CD4-positive, alpha-beta memory T cell (primary cell): ENCODE data around the gene EPS8. TPM values are rescaled to one million over a fixed set of nuclear protein-coding genes. Genes with fewer than 3 reads are reported as not detected.
"Not testable (repeated sequence)": the region's sequence is repeated elsewhere in the genome, so short reads cannot be mapped to it uniquely, and the experiment has no call there.

Experiments used
- CTCF ChIA-PET: fragments of 350-600 bp; sonication (Branson Sonifier 250); formaldehyde crosslinking; loops from one replicate; lab custom pipeline; 2021; ENCODE audit warnings: inconsistent platforms; ENCODE audit not compliant: partially characterized antibody; lab: Charles Lee
- POLR2A ChIA-PET: fragments of 350-600 bp; sonication (Branson Sonifier 250); formaldehyde crosslinking; loops from one replicate; lab custom pipeline; 2021; ENCODE audit not compliant: partially characterized antibody; lab: Charles Lee
- DNase-seq, 5 donors: peaks; one replicate each; pipeline versions ENCODE4 v3.0.0 to v3.0.0-alpha.2; 2020 to 2022; ENCODE audit warnings: mixed read lengths in 1 of 5
- H3K27ac ChIP-seq: one replicate; pipeline ENCODE4 v1.7.0; 2013; ENCODE audit warnings: low read depth, low read length
- H3K27me3 ChIP-seq: 2 replicates; pipeline ENCODE4 v1.7.0; 2013; ENCODE audit warnings: mild to moderate bottlenecking, low read length, moderate library complexity; ENCODE audit not compliant: insufficient read depth
- H3K36me3 ChIP-seq: 2 replicates; pipeline ENCODE4 v1.7.0; 2013; ENCODE audit warnings: mild to moderate bottlenecking, low read length, moderate library complexity; ENCODE audit not compliant: insufficient read depth
- H3K4me1 ChIP-seq: 2 replicates; pipeline ENCODE4 v1.7.0; 2013; ENCODE audit warnings: mild to moderate bottlenecking, low read length, moderate library complexity; ENCODE audit not compliant: insufficient read depth
- H3K4me3 ChIP-seq, 2 donors: one replicate each; pipeline ENCODE4 v1.7.0; 2013; ENCODE audit warnings: low read length in 2 of 2, mild to moderate bottlenecking in 1 of 2
- H3K9me3 ChIP-seq, 2 donors: one replicate each; pipeline ENCODE4 v1.7.0; 2013; ENCODE audit warnings: low read length in 2 of 2, control low read depth in 1 of 2; ENCODE audit not compliant: control insufficient read depth in 1 of 2
- H3K27ac Mint-ChIP-seq, 7 donors: one replicate each; pipeline ENCODE4 v1.8.0; 2020 to 2021; ENCODE audit warnings: mixed read lengths in 7 of 7, mild to moderate bottlenecking in 6 of 7, inconsistent platforms in 3 of 7, moderate library complexity in 3 of 7
- H3K27me3 Mint-ChIP-seq, 2 donors: one replicate each; pipeline ENCODE4 v1.8.0; 2020 to 2021; ENCODE audit warnings: mixed read lengths in 2 of 2
- H3K36me3 Mint-ChIP-seq, 2 donors: one replicate each; pipeline ENCODE4 v1.8.0; 2020 to 2021; ENCODE audit warnings: mixed read lengths in 2 of 2, inconsistent platforms in 1 of 2, mild to moderate bottlenecking in 1 of 2
- H3K4me1 Mint-ChIP-seq, 4 donors: one replicate each; pipeline ENCODE4 v1.8.0; 2020 to 2021; ENCODE audit warnings: mixed read lengths in 4 of 4, mild to moderate bottlenecking in 1 of 4
- H3K4me3 Mint-ChIP-seq, 8 donors: one replicate each; pipeline ENCODE4 v1.8.0; 2020 to 2021; ENCODE audit warnings: mixed read lengths in 8 of 8, mild to moderate bottlenecking in 7 of 8, moderate library complexity in 6 of 8, inconsistent platforms in 3 of 8
- H3K9me3 Mint-ChIP-seq, 8 donors: one replicate each; pipeline ENCODE4 v1.8.0; 2020 to 2021; ENCODE audit warnings: mixed read lengths in 8 of 8, mild to moderate bottlenecking in 5 of 8, inconsistent platforms in 3 of 8, moderate library complexity in 1 of 8
- intact Hi-C: fragments of 100-400 bp; cut with micrococcal nuclease; formaldehyde crosslinking; loops from one replicate; pipeline ENCODE4 v1.15.1; 2023
- polyA plus RNA-seq, 2 donors: library from polyadenylated mRNA; unstranded; fragments of 300-500 nt; fragmentation: Illumina TruSeq; gene quantifications; one replicate each; pipeline ENCODE4 v1.2.3, GENCODE V29; 2021
- total RNA-seq, 2 experiments: library from RNA; stranded (reverse); gene quantifications; one replicate each; pipeline ENCODE4 v1.2.3, GENCODE V29; 2021

EPS8 gene
- total and polyA plus RNA-seq, 4 experiments from 2014 or later = 2.6 to 4.0 (median 3.6) TPM

GRCh38 chr12:15757553-15758255, 31.5 kb downstream of the EPS8 start:
- intact Hi-C loops = no loop called here
- no peaks in the 10 kb centered on the region for H3K36me3 ChIP-seq
- no peak overlapping the region for H3K27ac ChIP-seq
- DNase-seq = no peak
- no peaks in the 10 kb centered on the region for H3K27me3 ChIP-seq
- Mint-ChIP-seq H3K27ac (no peak overlapping the region), H3K4me3 (no peak overlapping the region), H3K36me3 (no peaks in the 10 kb centered on the region), H3K4me1 (peaks cover 0 to 3% (median under 1%) of the 10 kb centered on the region in 4 donors), H3K27me3 (peaks cover 8 to 11% of the 10 kb centered on the region in 2 donors), H3K9me3 (peaks cover 0 to 2% (median 0%) of the 10 kb centered on the region in 8 donors)
- H3K9me3 ChIP-seq = no peaks in the 10 kb centered on the region
- H3K4me1 ChIP-seq = no peaks in the 10 kb centered on the region
- POLR2A ChIA-PET = no interaction called here
- no peak overlapping the region for H3K4me3 ChIP-seq
- CTCF ChIA-PET = no interaction called here

GRCh38 chr12:15756822-15757221, 32.4 kb downstream of the EPS8 start:
- H3K27me3 ChIP-seq = no peaks in the 10 kb centered on the region
- no peak overlapping the region for H3K27ac Mint-ChIP-seq
- peaks cover 8 to 11% of the 10 kb centered on the region in 2 donors for H3K27me3 Mint-ChIP-seq
- H3K4me1 Mint-ChIP-seq = peaks cover 0 to 3% (median under 1%) of the 10 kb centered on the region in 4 donors
- intact Hi-C loops = no loop called here
- peaks cover 0 to 2% (median 0%) of the 10 kb centered on the region in 8 donors for H3K9me3 Mint-ChIP-seq
- CTCF ChIA-PET = no interaction called here
- H3K4me3 ChIP-seq = no peak overlapping the region
- H3K27ac ChIP-seq = no peak overlapping the region
- POLR2A ChIA-PET = no interaction called here
- H3K36me3 ChIP-seq = no peaks in the 10 kb centered on the region
- no peak for DNase-seq
- H3K4me1 ChIP-seq = no peaks in the 10 kb centered on the region
- H3K9me3 ChIP-seq = no peaks in the 10 kb centered on the region
- H3K36me3 Mint-ChIP-seq = no peaks in the 10 kb centered on the region
- H3K4me3 Mint-ChIP-seq = no peak overlapping the region

GRCh38 chr12:15754233-15754632, 35.0 kb downstream of the EPS8 start:
- Mint-ChIP-seq H3K27me3 (peaks cover 4 to 5% of the 10 kb centered on the region in 2 donors), H3K4me1 (no peaks in the 10 kb centered on the region), H3K9me3 (no peaks in the 10 kb centered on the region), H3K36me3 (no peaks in the 10 kb centered on the region), H3K27ac (no peak overlapping the region), H3K4me3 (no peak overlapping the region)
- Histone ChIP-seq H3K4me3 (no peak overlapping the region), H3K27me3 (no peaks in the 10 kb centered on the region), H3K4me1 (no peaks in the 10 kb centered on the region), H3K27ac (no peak overlapping the region), H3K36me3 (no peaks in the 10 kb centered on the region), H3K9me3 (no peaks in the 10 kb centered on the region)
- ChIA-PET POLR2A (no interaction called here), CTCF (no interaction called here)
- no peak for DNase-seq
- intact Hi-C loops = no loop called here

GRCh38 chr12:15752785-15753184, 36.4 kb downstream of the EPS8 start:
- DNase-seq = no peak
- Mint-ChIP-seq H3K4me1 (no peaks in the 10 kb centered on the region), H3K9me3 (no peaks in the 10 kb centered on the region), H3K27ac (no peak overlapping the region), H3K36me3 (no peaks in the 10 kb centered on the region), H3K4me3 (no peak overlapping the region), H3K27me3 (peaks cover 3 to 5% of the 10 kb centered on the region in 2 donors)
- H3K27ac ChIP-seq = no peak overlapping the region
- no peaks in the 10 kb centered on the region for H3K9me3 ChIP-seq
- ChIA-PET CTCF (no interaction called here), POLR2A (no interaction called here)
- H3K36me3 ChIP-seq = no peaks in the 10 kb centered on the region
- H3K27me3 ChIP-seq = no peaks in the 10 kb centered on the region
- intact Hi-C loops = no loop called here
- no peaks in the 10 kb centered on the region for H3K4me1 ChIP-seq
- no peak overlapping the region for H3K4me3 ChIP-seq

- no peaks in the 10 kb centered on the region for H3K9me3 Mint-ChIP-seq
- no peaks in the 10 kb centered on the region for H3K27me3 ChIP-seq
- no peaks in the 10 kb centered on the region for H3K4me1 ChIP-seq
- CTCF ChIA-PET = interaction anchor here (0.8 kb wide), 1 partner anchor 19 kb away, joined by 3 read pairs; no protein-coding TSS in a partner anchor
- intact Hi-C loops = no loop called here
- H3K4me3 ChIP-seq = no peak overlapping the region
- no peak overlapping the region for H3K4me3 Mint-ChIP-seq
- no peak overlapping the region for H3K27ac ChIP-seq
- H3K27ac Mint-ChIP-seq = no peak overlapping the region
- H3K4me1 Mint-ChIP-seq = no peaks in the 10 kb centered on the region
- H3K9me3 ChIP-seq = no peaks in the 10 kb centered on the region
- H3K27me3 Mint-ChIP-seq = peaks cover 3 to 5% of the 10 kb centered on the region in 2 donors
- no peak for DNase-seq
- POLR2A ChIA-PET = no interaction called here
- no peaks in the 10 kb centered on the region for H3K36me3 Mint-ChIP-seq
- no peaks in the 10 kb centered on the region for H3K36me3 ChIP-seq
These were observed 37.4 kb downstream of the EPS8 start for GRCh38 chr12:15751741-15752140.

GRCh38 chr12:15749937-15750336, 39.3 kb downstream of the EPS8 start:
- no peaks in the 10 kb centered on the region for H3K4me1 ChIP-seq
- Mint-ChIP-seq H3K4me1 (no peaks in the 10 kb centered on the region), H3K4me3 (no peak overlapping the region), H3K36me3 (no peaks in the 10 kb centered on the region), H3K9me3 (no peaks in the 10 kb centered on the region), H3K27ac (peak overlapping the region in 1 of 7 donors; percentile 38), H3K27me3 (peaks cover 0 to 2% of the 10 kb centered on the region in 2 donors)
- no peaks in the 10 kb centered on the region for H3K36me3 ChIP-seq
- H3K4me3 ChIP-seq = no peak overlapping the region
- ChIA-PET POLR2A (no interaction called here), CTCF (no interaction called here)
- H3K9me3 ChIP-seq = no peaks in the 10 kb centered on the region
- H3K27me3 ChIP-seq = no peaks in the 10 kb centered on the region
- no peak for DNase-seq
- intact Hi-C loops = no loop called here
- no peak overlapping the region for H3K27ac ChIP-seq

- H3K27ac Mint-ChIP-seq, POLR2A ChIA-PET, H3K27me3 Mint-ChIP-seq: not testable (repeated sequence)
These were observed 47.3 kb downstream of the EPS8 start for GRCh38 chr12:15741870-15742269.

More at GRCh38 chr12:15741870-15742269, 47.3 kb downstream of the EPS8 start:
- H3K4me1 Mint-ChIP-seq, H3K4me3 ChIP-seq, H3K36me3 Mint-ChIP-seq, CTCF ChIA-PET, H3K27me3 ChIP-seq, H3K9me3 ChIP-seq, intact Hi-C loops, H3K27ac ChIP-seq, H3K36me3 ChIP-seq, H3K4me3 Mint-ChIP-seq, H3K4me1 ChIP-seq, DNase-seq: not testable (repeated sequence)
- H3K9me3 Mint-ChIP-seq = peaks cover 2 to 19% (median 10%) of the 10 kb centered on the region in 8 donors
